Measurements from ENCODE around the gene IPO13.

IPO13 gene

GRCh38 chr1:43996733-43997115 is 50.0 kb downstream of the IPO13 start:
- Histone ChIP-seq H3K36me3 (ENCODE audit: insufficient read depth) (no peaks in the 10 kb centered on the region), H3K27ac (no peak overlapping the region), H3K4me3 (IDR thresholded peaks at IDR 0.05; ENCODE audit: insufficient read depth, low read depth, low read length) (no peak overlapping the region), H3K27me3 (ENCODE audit: insufficient read depth, low read depth) (no peaks in the 10 kb centered on the region), H3K4me2 (no peak overlapping the region), H2AFZ (ENCODE audit: low read depth) (no peak overlapping the region), H3K4me1 (ENCODE audit: low read depth, poor library complexity, severe bottlenecking) (peaks cover 7% of the 10 kb centered on the region), H3K9ac (no peak overlapping the region), H4K20me1 (ENCODE audit: insufficient read depth) (no peaks in the 10 kb centered on the region), H3K79me2 (ENCODE audit: insufficient read depth, low read depth) (no peaks in the 10 kb centered on the region)
- TF ChIP-seq, protein P1, sequence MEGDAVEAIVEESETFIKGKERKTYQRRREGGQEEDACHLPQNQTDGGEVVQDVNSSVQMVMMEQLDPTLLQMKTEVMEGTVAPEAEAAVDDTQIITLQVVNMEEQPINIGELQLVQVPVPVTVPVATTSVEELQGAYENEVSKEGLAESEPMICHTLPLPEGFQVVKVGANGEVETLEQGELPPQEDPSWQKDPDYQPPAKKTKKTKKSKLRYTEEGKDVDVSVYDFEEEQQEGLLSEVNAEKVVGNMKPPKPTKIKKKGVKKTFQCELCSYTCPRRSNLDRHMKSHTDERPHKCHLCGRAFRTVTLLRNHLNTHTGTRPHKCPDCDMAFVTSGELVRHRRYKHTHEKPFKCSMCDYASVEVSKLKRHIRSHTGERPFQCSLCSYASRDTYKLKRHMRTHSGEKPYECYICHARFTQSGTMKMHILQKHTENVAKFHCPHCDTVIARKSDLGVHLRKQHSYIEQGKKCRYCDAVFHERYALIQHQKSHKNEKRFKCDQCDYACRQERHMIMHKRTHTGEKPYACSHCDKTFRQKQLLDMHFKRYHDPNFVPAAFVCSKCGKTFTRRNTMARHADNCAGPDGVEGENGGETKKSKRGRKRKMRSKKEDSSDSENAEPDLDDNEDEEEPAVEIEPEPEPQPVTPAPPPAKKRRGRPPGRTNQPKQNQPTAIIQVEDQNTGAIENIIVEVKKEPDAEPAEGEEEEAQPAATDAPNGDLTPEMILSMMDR (conservative IDR thresholded peaks at IDR 0.05; ENCODE audit: low read depth, low read length) = no peak

DNA sequence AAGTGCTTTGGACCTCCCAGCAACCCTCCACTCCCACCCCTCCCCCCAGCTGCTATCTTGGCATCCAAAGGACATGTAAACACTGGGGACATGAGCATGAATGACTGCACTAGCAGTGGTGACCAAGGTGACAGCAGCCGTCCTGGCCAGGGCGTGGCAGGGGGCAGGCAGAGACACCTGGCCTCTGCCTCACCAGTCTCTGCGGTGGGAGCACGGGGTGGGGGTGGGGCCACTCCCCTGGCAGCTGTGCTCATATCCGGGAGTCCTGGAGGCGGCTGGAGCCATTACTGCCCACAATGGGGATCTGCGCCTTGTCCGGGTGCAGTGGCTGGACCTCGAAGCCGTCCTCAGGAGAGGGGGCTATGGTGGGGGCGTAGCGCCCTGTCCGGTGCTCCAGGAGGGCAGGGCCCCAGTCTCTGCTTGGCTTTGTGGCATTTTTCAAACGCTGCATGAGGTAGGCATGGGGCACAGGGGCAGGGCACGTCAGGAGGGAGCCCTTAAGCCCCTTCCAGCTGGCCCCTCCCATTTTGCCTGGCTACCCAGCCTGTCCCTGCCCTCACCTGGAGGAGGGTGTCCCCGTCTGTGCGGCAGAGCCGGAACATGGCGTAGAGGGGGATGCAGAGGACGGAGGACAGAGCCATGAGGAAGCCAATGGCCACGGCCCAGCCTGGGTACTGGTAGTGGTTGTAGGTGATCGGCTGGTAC is 50.7 kb downstream of the IPO13 start:
- H2AFZ ChIP-seq (ENCODE audit: low read depth) = no peak overlapping the region
- TF ChIP-seq, protein P1 (conservative IDR thresholded peaks at IDR 0.05; ENCODE audit: low read depth, low read length) = no peak
- H3K9ac ChIP-seq = no peak overlapping the region
- H3K36me3 ChIP-seq (ENCODE audit: insufficient read depth) = no peaks in the 10 kb centered on the region
- no peak overlapping the region for H3K4me2 ChIP-seq
- H3K4me3 ChIP-seq (IDR thresholded peaks at IDR 0.05; ENCODE audit: insufficient read depth, low read depth, low read length) = no peak overlapping the region
- no peak overlapping the region for H3K27ac ChIP-seq
- no peaks in the 10 kb centered on the region for H3K27me3 ChIP-seq (ENCODE audit: insufficient read depth, low read depth)
- H3K79me2 ChIP-seq (ENCODE audit: insufficient read depth, low read depth) = no peaks in the 10 kb centered on the region
- H3K4me1 ChIP-seq (ENCODE audit: low read depth, poor library complexity, severe bottlenecking) = peaks cover 3% of the 10 kb centered on the region
- no peaks in the 10 kb centered on the region for H4K20me1 ChIP-seq (ENCODE audit: insufficient read depth)

DNA sequence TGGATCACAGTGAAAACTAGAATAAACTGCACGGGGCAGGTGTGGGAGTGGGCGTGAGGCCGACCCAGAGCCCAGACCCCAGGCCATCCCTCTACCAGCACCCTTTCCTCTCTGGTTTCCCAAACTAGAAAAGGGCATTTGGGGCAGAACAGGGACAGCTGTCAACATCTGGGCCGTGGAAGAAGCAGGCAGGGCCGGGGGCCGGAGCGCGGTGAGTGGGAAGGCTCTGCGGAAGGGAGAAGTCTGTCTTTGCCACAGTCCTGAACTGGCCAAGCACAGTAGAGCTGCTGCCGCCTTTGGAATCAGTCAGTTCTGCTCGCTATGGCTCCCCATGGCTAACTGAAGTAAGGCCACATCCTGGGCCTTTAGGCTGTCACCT is 51.2 kb downstream of the IPO13 start:
- H3K27ac ChIP-seq = no peak overlapping the region
- no peaks in the 10 kb centered on the region for H3K79me2 ChIP-seq (ENCODE audit: insufficient read depth, low read depth)
- TF ChIP-seq, protein P1 (conservative IDR thresholded peaks at IDR 0.05; ENCODE audit: low read depth, low read length) = no peak
- no peaks in the 10 kb centered on the region for H3K27me3 ChIP-seq (ENCODE audit: insufficient read depth, low read depth)
- no peak overlapping the region for H2AFZ ChIP-seq (ENCODE audit: low read depth)
- H3K4me3 ChIP-seq (IDR thresholded peaks at IDR 0.05; ENCODE audit: insufficient read depth, low read depth, low read length) = no peak overlapping the region
- no peaks in the 10 kb centered on the region for H3K4me1 ChIP-seq (ENCODE audit: low read depth, poor library complexity, severe bottlenecking)
- H3K36me3 ChIP-seq (ENCODE audit: insufficient read depth) = no peaks in the 10 kb centered on the region
- no peak overlapping the region for H3K4me2 ChIP-seq
- H3K9ac ChIP-seq = no peak overlapping the region
- H4K20me1 ChIP-seq (ENCODE audit: insufficient read depth) = no peaks in the 10 kb centered on the region

DNA sequence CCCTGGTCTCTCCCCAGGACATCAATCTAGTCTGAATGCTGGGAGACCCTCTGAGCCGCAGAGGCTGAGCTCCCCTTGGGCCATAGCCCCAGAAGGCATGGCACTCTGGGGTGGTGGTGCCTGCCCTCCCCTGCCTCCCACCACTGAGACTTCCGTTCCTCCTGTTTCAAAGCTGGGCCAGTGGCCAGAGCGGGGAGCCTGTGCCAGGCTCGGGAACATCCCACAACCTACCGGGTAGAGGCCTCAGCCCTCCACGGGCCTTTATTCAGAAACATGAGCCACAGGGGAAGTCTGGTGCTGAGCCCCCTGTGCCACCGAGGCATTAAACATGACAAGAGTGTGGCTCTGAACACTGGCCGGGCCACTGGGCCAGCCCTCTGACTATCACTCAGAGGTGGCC is 52.7 kb downstream of the IPO13 start:
- no peak overlapping the region for H3K4me3 ChIP-seq (IDR thresholded peaks at IDR 0.05; ENCODE audit: insufficient read depth, low read depth, low read length)
- no peaks in the 10 kb centered on the region for H3K27me3 ChIP-seq (ENCODE audit: insufficient read depth, low read depth)
- H4K20me1 ChIP-seq (ENCODE audit: insufficient read depth) = no peaks in the 10 kb centered on the region
- H3K4me2 ChIP-seq = no peak overlapping the region
- TF ChIP-seq, protein P1 (conservative IDR thresholded peaks at IDR 0.05; ENCODE audit: low read depth, low read length) = no peak
- no peaks in the 10 kb centered on the region for H3K4me1 ChIP-seq (ENCODE audit: low read depth, poor library complexity, severe bottlenecking)
- no peak overlapping the region for H2AFZ ChIP-seq (ENCODE audit: low read depth)
- no peak overlapping the region for H3K27ac ChIP-seq
- H3K36me3 ChIP-seq (ENCODE audit: insufficient read depth) = no peaks in the 10 kb centered on the region
- H3K9ac ChIP-seq = no peak overlapping the region
- H3K79me2 ChIP-seq (ENCODE audit: insufficient read depth, low read depth) = no peaks in the 10 kb centered on the region

Measured in KMS-11 (cell line).